PC-9 (cell line): Measurements from ENCODE around the gene HSPA1L. TPM values are rescaled to one million over a fixed set of nuclear protein-coding genes. Genes with fewer than 3 reads are reported as not detected.

ENCODE experiments used
- BruUV-seq: library from RNA; stranded (reverse); fragments of 400-500 nt; replicated peaks from 2 replicates; lab custom pipeline; 2021; lab: Mats Ljungman, UMichigan
- CTCF ChIA-PET: fragments of 300-600 bp; sonication (Branson Sonifier 250); formaldehyde crosslinking; loops from one replicate; lab custom pipeline; 2022; ENCODE audit warnings: antibody characterized with exemption; lab: Charles Lee
- POLR2A ChIA-PET: fragments of 300-600 bp; sonication (Branson Sonifier 250); formaldehyde crosslinking; loops from one replicate; lab custom pipeline; 2022; ENCODE audit warnings: antibody characterized with exemption; ENCODE audit not compliant: unreplicated experiment; lab: Charles Lee
- DNase-seq, 2 experiments: peaks; one replicate each; pipeline versions ENCODE4 v3.0.0 to v3.0.0-alpha.2; 2015 to 2022; ENCODE audit warnings: mixed read lengths in 1 of 2
- H2AFZ ChIP-seq: fragments of 200-600 bp; sonication (generic); 2 replicates; pipeline ENCODE4 v1.8.1; 2017; ENCODE audit warnings: antibody characterized with exemption
- H3F3A ChIP-seq: fragments of 200-600 bp; sonication (generic); 2 replicates; pipeline ENCODE4 v1.8.1; 2017; ENCODE audit warnings: antibody characterized with exemption, mild to moderate bottlenecking, low read depth; ENCODE audit not compliant: insufficient read depth
- H3K27ac ChIP-seq: fragments of 200-600 bp; sonication (generic); 2 replicates; pipeline ENCODE4 v1.6.1; 2016; ENCODE audit warnings: mixed run types
- H3K27me3 ChIP-seq: fragments of 200-600 bp; sonication (generic); 2 replicates; pipeline ENCODE4 v1.6.1; 2016; ENCODE audit warnings: low read depth, mixed run types; ENCODE audit not compliant: insufficient read depth
- H3K36me3 ChIP-seq: fragments of 200-600 bp; sonication (generic); 2 replicates; pipeline ENCODE4 v1.6.1; 2016; ENCODE audit warnings: low read depth, mixed run types
- H3K4me1 ChIP-seq: fragments of 200-600 bp; sonication (generic); replicated peaks from 2 replicates; pipeline ENCODE4 v1.6.1; 2016; ENCODE audit warnings: mixed run types; ENCODE audit not compliant: insufficient read depth
- H3K4me2 ChIP-seq: fragments of 200-600 bp; sonication (generic); 2 replicates; pipeline ENCODE4 v1.6.1; 2017; ENCODE audit warnings: mixed run types
- H3K4me3 ChIP-seq: fragments of 200-600 bp; sonication (generic); 2 replicates; pipeline ENCODE4 v1.6.1; 2016; ENCODE audit warnings: mixed run types
- H3K79me2 ChIP-seq: fragments of 200-600 bp; sonication (generic); 2 replicates; pipeline ENCODE4 v1.6.1; 2017; ENCODE audit warnings: low read depth, mixed run types
- H3K9me2 ChIP-seq: fragments of 200-600 bp; sonication (generic); 2 replicates; pipeline ENCODE4 v1.8.1; 2017; ENCODE audit warnings: mild to moderate bottlenecking; ENCODE audit not compliant: insufficient read depth
- H3K9me3 ChIP-seq: fragments of 200-600 bp; sonication (generic); 2 replicates; pipeline ENCODE4 v1.8.1; 2016; ENCODE audit warnings: low read depth; ENCODE audit not compliant: insufficient read depth
- H4K20me1 ChIP-seq: fragments of 200-600 bp; sonication (generic); 2 replicates; pipeline ENCODE4 v1.8.1; 2017; ENCODE audit not compliant: insufficient read depth
- CTCF ChIP-seq: fragments of 200-600 bp; sonication (generic); conservative IDR thresholded peaks from 2 replicates; pipeline ENCODE4 v1.6.1; 2017; ENCODE audit warnings: mixed run types, antibody characterized with exemption, mild to moderate bottlenecking, moderate library complexity
- EZH2 ChIP-seq: fragments of 200-600 bp; sonication (generic); IDR thresholded peaks from 2 replicates; pipeline ENCODE4 v1.8.0; 2017; ENCODE audit warnings: antibody characterized with exemption, low read depth
- intact Hi-C: fragments of 100-400 bp; cut with micrococcal nuclease; formaldehyde crosslinking; loops from one replicate; pipeline ENCODE4 v1.10.0; 2022; ENCODE audit not compliant: unreplicated experiment
- total RNA-seq: library from RNA; stranded (reverse); gene quantifications from 2 replicates; pipeline ENCODE4 v1.2.3, GENCODE V29; 2021

The HSPA1L gene
- total RNA-seq, 1 experiment from 2014 or later, result 2.3 TPM

GRCh38 chr6:31830886-31831335, 15.8 kb upstream of the HSPA1L start:
- TF ChIP-seq EZH2 (no peak), CTCF (no peak)
- intact Hi-C loops, result loop anchor here (1.0 to 5.0 kb wide), 6 partner anchors 16 to 121 kb away; partner anchors contain the start of genes EHMT2, HSPA1A, HSPA1L and SLC44A4
- H3K4me3 ChIP-seq, result peak overlapping the region; percentile 67
- H4K20me1 ChIP-seq, result peaks cover 24% of the 10 kb centered on the region
- POLR2A ChIA-PET, result interaction anchor here (0.6 to 1.2 kb wide), 2 partner anchors 16 to 170 kb away, joined by 4 to 5 read pairs; partner anchors contain the start of gene C6orf47
- H3K9me2 ChIP-seq, result no peaks in the 10 kb centered on the region
- H3K4me2 ChIP-seq, result peak overlapping the region; percentile 88
- no peaks in the 10 kb centered on the region for H3K9me3 ChIP-seq
- CTCF ChIA-PET, result interaction anchor here (0.6 to 0.7 kb wide), 2 partner anchors 35 to 166 kb away, joined by 7 to 11 read pairs; partner anchors contain the start of genes GPANK1 and VARS1
- DNase-seq, result no peak
- BruUV-seq, result no TSS peak
- 0 out of 2 replicates have a peak, but pooled peaks cover under 1% of the 10 kb centered on the region for H3K36me3 ChIP-seq
- H2AFZ ChIP-seq, result no peak overlapping the region
- H3K27ac ChIP-seq, result peak overlapping the region; percentile 24
- peaks cover 65% of the 10 kb centered on the region for H3K79me2 ChIP-seq
- peaks cover 49% of the 10 kb centered on the region for H3F3A ChIP-seq
- peaks cover 28% of the 10 kb centered on the region for H3K4me1 ChIP-seq
- H3K27me3 ChIP-seq, result no peaks in the 10 kb centered on the region

- H3K79me2 ChIP-seq, result peaks cover 53% of the 10 kb centered on the region
Measured at GRCh38 chr6:31829633-31830283, 14.7 kb upstream of the HSPA1L start.

More at GRCh38 chr6:31829633-31830283, 14.7 kb upstream of the HSPA1L start:
- no peaks in the 10 kb centered on the region for H3K9me3 ChIP-seq
- peak in 1 of 2 experiments; percentile 64 for DNase-seq
- no peaks in the 10 kb centered on the region for H3K9me2 ChIP-seq
- peaks cover 40% of the 10 kb centered on the region for H3K4me1 ChIP-seq
- no peaks in the 10 kb centered on the region for H3K27me3 ChIP-seq
- no peaks in the 10 kb centered on the region for H3K36me3 ChIP-seq
- BruUV-seq, result no TSS peak
- peak overlapping the region; percentile 88 for H3K4me2 ChIP-seq
- peaks cover 54% of the 10 kb centered on the region for H3F3A ChIP-seq
- peaks cover 24% of the 10 kb centered on the region for H4K20me1 ChIP-seq
- POLR2A ChIA-PET, result interaction anchor here (1.2 kb wide), 1 partner anchor 169 kb away, joined by 4 read pairs; the partner anchor contains the start of gene C6orf47
- intact Hi-C loops, result loop anchor here (1.0 to 10.0 kb wide), 8 partner anchors 15 to 1145 kb away; partner anchors contain the start of genes ATP6V1G2, DDX39B, EHMT2 and HSPA1A
- peak overlapping the region; percentile 24; the same call in 1 of the 2 replicates for H3K27ac ChIP-seq
- peak overlapping the region; percentile 67 for H3K4me3 ChIP-seq
- CTCF ChIA-PET, result interaction anchor here (0.6 to 1.0 kb wide), 4 partner anchors 42 to 1123 kb away, joined by 3 to 11 read pairs (median 6); partner anchors contain the start of gene HLA-DMA
- H2AFZ ChIP-seq, result no peak overlapping the region
- TF ChIP-seq CTCF, result peak; percentile 69
- TF ChIP-seq EZH2, result no peak
